ENCODE data around the gene RPL18A.
A peak's percentile ranks its signal among the peaks of the same experiment; 100 is the strongest.

RPL18A gene

DNA sequence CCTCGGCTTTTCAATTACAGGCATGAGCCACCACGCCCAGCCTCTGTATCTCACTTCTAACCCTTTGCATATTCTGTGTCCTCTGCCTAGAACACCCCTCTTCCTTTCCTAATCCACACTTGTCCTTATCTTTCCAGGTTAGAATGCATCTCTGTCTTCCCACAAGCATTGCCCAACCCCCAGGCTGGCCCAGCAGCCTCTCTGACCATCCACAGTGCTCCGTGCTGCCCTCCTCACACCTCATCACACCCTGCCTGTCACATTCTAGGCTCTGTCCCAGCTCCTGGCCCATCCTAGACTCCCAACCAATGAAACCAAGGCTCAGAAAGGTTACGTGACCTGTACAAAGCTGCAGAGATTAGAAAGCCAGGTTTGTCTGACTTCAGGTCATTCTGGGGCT is 23.2 kb upstream of the RPL18A start:
- H3K9me3 ChIP-seq (replicated peaks in 1 of 2; ENCODE audit: control insufficient read depth in 2 of 2, insufficient read depth in 1 of 2, low read depth in 1 of 2, low read length in 2 of 2) = no peaks in the 10 kb centered on the region
- no peak overlapping the region for H3K4me3 ChIP-seq (ENCODE audit: low read length in 2 of 2)
- H4K91ac ChIP-seq (ENCODE audit: low read depth, low read length, poor library complexity) = no peak overlapping the region
- H3K9ac ChIP-seq (ENCODE audit: low read depth, low read length, poor library complexity) = no peak overlapping the region
- H2BK120ac ChIP-seq (ENCODE audit: low read depth, low read length) = no peak overlapping the region
- H2BK12ac ChIP-seq (ENCODE audit: low read length) = no peak overlapping the region
- H3K79me1 ChIP-seq (ENCODE audit: low read depth, low read length) = no peaks in the 10 kb centered on the region
- no peak overlapping the region for H2BK15ac ChIP-seq (ENCODE audit: low read length)
- H2AK5ac ChIP-seq (ENCODE audit: low read depth, low read length) = no peak overlapping the region
- H3K23ac ChIP-seq (ENCODE audit: low read depth, low read length, poor library complexity) = no peak overlapping the region
- no peak overlapping the region for H3K14ac ChIP-seq (ENCODE audit: low read length)
- H3K36me3 ChIP-seq (replicated peaks in 1 of 2; ENCODE audit: control insufficient read depth in 2 of 2, insufficient read depth in 2 of 2, low read length in 2 of 2) = no peaks in the 10 kb centered on the region
- DNase-seq (ENCODE audit: low spot score) = no peak
- peaks cover 0 to 14% (median 5%) of the 10 kb centered on the region in 3 experiments for H3K27me3 ChIP-seq (ENCODE audit: control insufficient read depth in 3 of 3, insufficient read depth in 3 of 3, low read depth in 1 of 3, low read length in 3 of 3)
- H3K4me2 ChIP-seq (ENCODE audit: insufficient read depth, low read length, poor library complexity, severe bottlenecking) = no peak overlapping the region
- no peak overlapping the region for H2AFZ ChIP-seq (ENCODE audit: low read length)
- no peak overlapping the region for H4K8ac ChIP-seq (ENCODE audit: low read depth, low read length)
- H3K4me1 ChIP-seq (ENCODE audit: control insufficient read depth in 2 of 2, insufficient read depth in 1 of 2, low read depth in 1 of 2, low read length in 2 of 2) = peaks cover 11 to 16% of the 10 kb centered on the region in 2 donors
- WGBS, 2 donors (ENCODE audit: extremely low coverage in 2 of 2, insufficient read length in 2 of 2, insufficient replicate concordance in 1 of 2) = no CpG with 5 or more reads among the region's 4 CpGs
- no peak overlapping the region for H2BK5ac ChIP-seq (ENCODE audit: low read length)
- H3K4ac ChIP-seq (ENCODE audit: low read length) = no peak overlapping the region
- H3K27ac ChIP-seq (replicated peaks; ENCODE audit: low read length) = no peak overlapping the region
- H3K18ac ChIP-seq (ENCODE audit: low read length) = no peak overlapping the region

DNA sequence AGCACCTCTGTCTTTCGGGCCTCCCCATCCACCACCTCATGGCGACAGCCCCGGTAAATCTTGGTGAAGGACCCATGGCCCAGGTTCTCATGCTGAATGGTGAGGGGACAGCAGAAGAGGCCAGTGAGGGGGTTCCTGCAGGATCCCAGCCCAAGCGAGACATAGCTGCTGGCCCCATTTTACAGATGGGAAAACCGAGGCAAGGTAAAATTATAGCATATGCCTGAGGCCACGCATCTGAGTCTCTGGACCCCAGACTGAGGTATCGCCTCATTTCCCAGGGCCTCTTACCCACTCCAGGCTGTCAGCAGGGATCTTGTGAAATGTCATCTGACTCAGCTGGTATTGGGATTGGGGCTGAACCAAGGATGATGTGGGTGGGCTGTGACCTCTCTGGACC is 21.7 kb upstream of the RPL18A start:
- Histone ChIP-seq H2BK5ac (ENCODE audit: low read length) (no peak overlapping the region), H2BK120ac (ENCODE audit: low read depth, low read length) (no peak overlapping the region), H4K8ac (ENCODE audit: low read depth, low read length) (no peak overlapping the region), H3K4ac (ENCODE audit: low read length) (no peak overlapping the region), H2BK15ac (ENCODE audit: low read length) (no peak overlapping the region), H2BK12ac (ENCODE audit: low read length) (no peak overlapping the region), H3K9me3 (replicated peaks in 1 of 2; ENCODE audit: control insufficient read depth in 2 of 2, insufficient read depth in 1 of 2, low read depth in 1 of 2, low read length in 2 of 2) (no peaks in the 10 kb centered on the region), H3K4me3 (ENCODE audit: low read length in 2 of 2) (no peak overlapping the region), H2AK5ac (ENCODE audit: low read depth, low read length) (no peak overlapping the region), H3K4me2 (ENCODE audit: insufficient read depth, low read length, poor library complexity, severe bottlenecking) (no peak overlapping the region), H3K79me1 (ENCODE audit: low read depth, low read length) (no peaks in the 10 kb centered on the region), H3K36me3 (replicated peaks in 1 of 2; ENCODE audit: control insufficient read depth in 2 of 2, insufficient read depth in 2 of 2, low read length in 2 of 2) (no peaks in the 10 kb centered on the region), H3K27ac (replicated peaks; ENCODE audit: low read length) (no peak overlapping the region), H3K9ac (ENCODE audit: low read depth, low read length, poor library complexity) (no peak overlapping the region), H4K91ac (ENCODE audit: low read depth, low read length, poor library complexity) (no peak overlapping the region), H3K14ac (ENCODE audit: low read length) (no peak overlapping the region), H3K27me3 (ENCODE audit: control insufficient read depth in 3 of 3, insufficient read depth in 3 of 3, low read depth in 1 of 3, low read length in 3 of 3) (peaks cover 0 to 22% (median 5%) of the 10 kb centered on the region in 3 experiments), H2AFZ (ENCODE audit: low read length) (no peak overlapping the region), H3K23ac (ENCODE audit: low read depth, low read length, poor library complexity) (no peak overlapping the region), H3K4me1 (ENCODE audit: control insufficient read depth in 2 of 2, insufficient read depth in 1 of 2, low read depth in 1 of 2, low read length in 2 of 2) (peaks cover 11 to 19% of the 10 kb centered on the region in 2 donors), H3K18ac (ENCODE audit: low read length) (no peak overlapping the region)
- DNase-seq (ENCODE audit: low spot score) = no peak
- no CpG with 5 or more reads among the region's 7 CpGs for WGBS, 2 donors (ENCODE audit: extremely low coverage in 2 of 2, insufficient read length in 2 of 2, insufficient replicate concordance in 1 of 2)

DNA sequence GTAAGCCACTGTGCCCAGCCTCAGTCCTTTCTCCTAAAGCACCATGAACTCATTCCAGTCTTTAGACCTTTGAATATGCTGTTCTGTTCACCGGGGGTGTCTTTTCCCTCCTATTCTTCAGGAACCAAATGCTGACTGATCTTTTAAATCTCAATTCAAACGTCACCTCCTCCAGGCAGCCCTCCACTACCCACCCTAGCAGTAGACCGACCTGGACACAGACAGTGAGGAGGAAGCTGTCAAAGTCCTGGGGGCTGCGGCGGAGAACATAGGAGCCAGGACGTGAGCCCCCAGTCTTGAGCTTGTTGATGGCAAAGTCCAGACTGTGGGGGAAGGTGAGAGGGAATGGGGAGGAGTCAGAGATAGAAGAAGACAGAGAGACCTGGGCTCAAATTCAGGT is 19.7 kb upstream of the RPL18A start:
- Histone ChIP-seq H2AFZ (ENCODE audit: low read length) (no peak overlapping the region), H3K4me3 (ENCODE audit: low read length in 2 of 2) (no peak overlapping the region), H3K36me3 (replicated peaks in 1 of 2; ENCODE audit: control insufficient read depth in 2 of 2, insufficient read depth in 2 of 2, low read length in 2 of 2) (no peaks in the 10 kb centered on the region), H3K14ac (ENCODE audit: low read length) (no peak overlapping the region), H3K27ac (replicated peaks; ENCODE audit: low read length) (no peak overlapping the region), H4K8ac (ENCODE audit: low read depth, low read length) (no peak overlapping the region), H3K9me3 (replicated peaks in 1 of 2; ENCODE audit: control insufficient read depth in 2 of 2, insufficient read depth in 1 of 2, low read depth in 1 of 2, low read length in 2 of 2) (no peaks in the 10 kb centered on the region), H3K4ac (ENCODE audit: low read length) (no peak overlapping the region), H2BK15ac (ENCODE audit: low read length) (peak overlapping the region; percentile 54), H4K91ac (ENCODE audit: low read depth, low read length, poor library complexity) (no peak overlapping the region), H3K79me1 (ENCODE audit: low read depth, low read length) (no peaks in the 10 kb centered on the region), H3K9ac (ENCODE audit: low read depth, low read length, poor library complexity) (no peak overlapping the region), H3K23ac (ENCODE audit: low read depth, low read length, poor library complexity) (no peak overlapping the region), H3K4me1 (ENCODE audit: control insufficient read depth in 2 of 2, insufficient read depth in 1 of 2, low read depth in 1 of 2, low read length in 2 of 2) (peaks cover 7 to 14% of the 10 kb centered on the region in 2 donors), H3K4me2 (ENCODE audit: insufficient read depth, low read length, poor library complexity, severe bottlenecking) (no peak overlapping the region), H3K18ac (ENCODE audit: low read length) (no peak overlapping the region), H2BK120ac (ENCODE audit: low read depth, low read length) (no peak overlapping the region), H3K27me3 (ENCODE audit: control insufficient read depth in 3 of 3, insufficient read depth in 3 of 3, low read depth in 1 of 3, low read length in 3 of 3) (peaks cover 0 to 33% (median 7%) of the 10 kb centered on the region in 3 experiments), H2BK12ac (ENCODE audit: low read length) (no peak overlapping the region), H2AK5ac (ENCODE audit: low read depth, low read length) (no peak overlapping the region), H2BK5ac (ENCODE audit: low read length) (no peak overlapping the region)
- DNase-seq (ENCODE audit: low spot score) = no peak
- WGBS, 2 donors (ENCODE audit: extremely low coverage in 2 of 2, insufficient read length in 2 of 2, insufficient replicate concordance in 1 of 2) = no CpG with 5 or more reads among the region's 6 CpGs

DNA sequence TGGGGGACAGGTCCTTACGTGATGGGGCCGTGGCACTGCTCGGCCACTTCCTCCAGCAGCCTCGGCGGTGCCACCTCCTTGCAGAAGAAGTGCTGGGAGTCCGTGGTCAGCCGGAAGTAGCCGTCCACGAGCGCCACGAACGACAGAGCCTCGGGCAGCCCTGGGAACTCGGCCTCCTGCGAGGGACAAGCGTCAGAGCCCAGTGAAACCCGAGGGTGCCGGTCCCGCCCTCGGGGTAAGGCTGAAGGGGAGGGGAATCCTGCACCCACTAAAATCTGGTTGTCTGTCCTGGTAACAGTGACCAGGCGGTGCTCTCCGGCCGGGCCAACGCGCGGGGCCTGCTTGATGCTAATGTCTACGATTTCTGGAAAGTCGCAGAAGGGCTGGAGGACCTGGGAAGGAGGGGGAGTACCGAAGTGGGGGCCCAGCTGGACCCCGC is 18.3 kb upstream of the RPL18A start:
- peaks cover 5 to 9% of the 10 kb centered on the region in 2 donors for H3K4me1 ChIP-seq (ENCODE audit: control insufficient read depth in 2 of 2, insufficient read depth in 1 of 2, low read depth in 1 of 2, low read length in 2 of 2)
- peak overlapping the region; percentile 34 for H3K23ac ChIP-seq (ENCODE audit: low read depth, low read length, poor library complexity)
- H3K18ac ChIP-seq (ENCODE audit: low read length) = peak overlapping the region; percentile 97
- H3K79me1 ChIP-seq (ENCODE audit: low read depth, low read length) = no peaks in the 10 kb centered on the region
- H3K36me3 ChIP-seq (replicated peaks in 1 of 2; ENCODE audit: control insufficient read depth in 2 of 2, insufficient read depth in 2 of 2, low read length in 2 of 2) = no peaks in the 10 kb centered on the region
- peak overlapping the region; percentile 4 for H3K14ac ChIP-seq (ENCODE audit: low read length)
- H4K91ac ChIP-seq (ENCODE audit: low read depth, low read length, poor library complexity) = no peak overlapping the region
- no peaks in the 10 kb centered on the region for H3K9me3 ChIP-seq (replicated peaks in 1 of 2; ENCODE audit: control insufficient read depth in 2 of 2, insufficient read depth in 1 of 2, low read depth in 1 of 2, low read length in 2 of 2)
- H3K27ac ChIP-seq (replicated peaks; ENCODE audit: low read length) = no peak overlapping the region
- DNase-seq (ENCODE audit: low spot score) = no peak
- no peak overlapping the region for H2BK5ac ChIP-seq (ENCODE audit: low read length)
- peak overlapping the region; percentile 16 for H2BK12ac ChIP-seq (ENCODE audit: low read length)
- WGBS, 2 donors (ENCODE audit: extremely low coverage in 2 of 2, insufficient read length in 2 of 2, insufficient replicate concordance in 1 of 2) = no CpG with 5 or more reads among the region's 30 CpGs
- H3K4me3 ChIP-seq (ENCODE audit: low read length in 2 of 2) = peak overlapping the region; percentile 30 to 78
- H2AK5ac ChIP-seq (ENCODE audit: low read depth, low read length) = peak overlapping the region; percentile 86
- H2BK120ac ChIP-seq (ENCODE audit: low read depth, low read length) = no peak overlapping the region
- peak overlapping the region; percentile 93 for H2AFZ ChIP-seq (ENCODE audit: low read length)
- H3K4me2 ChIP-seq (ENCODE audit: insufficient read depth, low read length, poor library complexity, severe bottlenecking) = peak overlapping the region; percentile 87
- H3K4ac ChIP-seq (ENCODE audit: low read length) = no peak overlapping the region
- H3K9ac ChIP-seq (ENCODE audit: low read depth, low read length, poor library complexity) = peak overlapping the region; percentile 92
- H3K27me3 ChIP-seq (ENCODE audit: control insufficient read depth in 3 of 3, insufficient read depth in 3 of 3, low read depth in 1 of 3, low read length in 3 of 3) = peaks cover 0 to 33% (median 2%) of the 10 kb centered on the region in 3 experiments
- peak overlapping the region; percentile 100 for H2BK15ac ChIP-seq (ENCODE audit: low read length)
- H4K8ac ChIP-seq (ENCODE audit: low read depth, low read length) = no peak overlapping the region

Measured in neuronal stem cell (in vitro differentiated cells).